Ovary (tissue), 9 donors: Measurements from ENCODE around the gene SH3RF1. TPM values are rescaled to one million over a fixed set of nuclear protein-coding genes. Genes with fewer than 3 reads are reported as not detected.

Experiments
- DNase-seq, 5 donors: peaks; one replicate each; pipeline ENCODE4 v3.0.0-alpha.2; 2019 to 2020
- H3K27ac ChIP-seq, 2 donors: fragments of 200-600 bp; one replicate each; pipeline versions ENCODE4 v1.5.1 to v1.8.0; 2019 to 2022
- H3K27me3 ChIP-seq: fragments of 200-600 bp; one replicate; pipeline ENCODE4 v1.8.0; 2022
- H3K36me3 ChIP-seq: fragments of 200-600 bp; sonication (generic); one replicate; pipeline ENCODE4 v1.5.1; 2019
- H3K4me1 ChIP-seq: one replicate; pipeline ENCODE4 v1.8.1; 2013; ENCODE audit warnings: mild to moderate bottlenecking, moderate library complexity; ENCODE audit not compliant: insufficient read depth
- H3K4me3 ChIP-seq: fragments of 200-600 bp; sonication (generic); one replicate; pipeline ENCODE4 v1.5.1; 2017
- H3K9me3 ChIP-seq, 2 donors: fragments of 200-600 bp in 1 of 2; sonication (generic) in 1 of 2; one replicate each; pipeline versions ENCODE4 v1.5.1 to v1.8.1; 2013 to 2019; ENCODE audit warnings: mild to moderate bottlenecking in 1 of 2, moderate library complexity in 1 of 2
- EP300 ChIP-seq: sonication (generic); formaldehyde crosslinking; IDR thresholded peaks from one replicate; pipeline ENCODE4 v1.6.1; 2017; ENCODE audit warnings: antibody characterized with exemption
- POLR2A ChIP-seq: fragments of 450-650 bp; IDR thresholded peaks from one replicate; pipeline ENCODE4 v1.6.1; 2017; ENCODE audit warnings: antibody characterized with exemption, mild to moderate bottlenecking, moderate library complexity
- WGBS, 3 donors: extraction: QIAGEN DNeasy Blood & Tissue Kit in 1 of 3; methylation state at CpG; one replicate each; pipeline versions ENCODE4 v1.1.5 to v1.1.7; 2013 to 2017; 5-methylcytosine and 5-hydroxymethylcytosine counted together
- intact Hi-C, 4 donors: fragments of 100-400 bp; cut with DNase I; formaldehyde crosslinking; loops; one replicate each; pipeline versions ENCODE4 v1.11.0 to v1.15.1; 2022 to 2023
- polyA plus RNA-seq, 2 donors: library from polyadenylated mRNA; stranded (reverse); fragments of 200-250 nt in 1 of 2; fragments of 350-450 nt in 1 of 2; fragmentation: Illumina TruSeq in 1 of 2; extraction: RNeasy Lipid Tissue Mini Kit (QIAGEN cat#74804) in 1 of 2; gene quantifications; one replicate each; pipeline ENCODE4 v1.2.3, GENCODE V29; 2013 to 2014
- total RNA-seq, 7 donors: library from RNA; depleted of rRNA in 2 of 7; stranded (reverse); fragments of >200 nt in 2 of 7; fragmentation: NEBNext Ultra II Directional in 3 of 7; extraction: Animal tissue kit (Norgen Biotek cat#: 25700) in 3 of 7; gene quantifications; one replicate each; pipeline versions ENCODE4 v1.1.0 to v1.2.4, GENCODE V29; 2016 to 2023
- TF ChIP-seq, protein P1 (sequence below), 3 donors: fragments of 450-650 bp in 2 of 3; fragments of 200-600 bp in 1 of 3; IDR thresholded peaks; one replicate each; pipeline versions ENCODE4 v1.5.1 to v1.8.0; 2016 to 2022; ENCODE audit warnings: antibody characterized with exemption in 3 of 3, mild to moderate bottlenecking in 1 of 3
- donor health status: DM: no; HTN: no; CAD: no; lungs with moderate emphysema.
- donor health status: DM: no; HTN: no; CAD: no.
- donor health status: Bipolar disorder and iron deficiency.
- donor health status: DM: yes; HTN: yes; CAD: no.
- donor health status: DM: no; HTN: no; CAD: no.
- donor health status: DM: yes; HTN: yes; CAD: no.

The SH3RF1 gene
- total and polyA plus RNA-seq, 9 donors, result 8.2 to 32.6 (median 22.3) TPM

DNA sequence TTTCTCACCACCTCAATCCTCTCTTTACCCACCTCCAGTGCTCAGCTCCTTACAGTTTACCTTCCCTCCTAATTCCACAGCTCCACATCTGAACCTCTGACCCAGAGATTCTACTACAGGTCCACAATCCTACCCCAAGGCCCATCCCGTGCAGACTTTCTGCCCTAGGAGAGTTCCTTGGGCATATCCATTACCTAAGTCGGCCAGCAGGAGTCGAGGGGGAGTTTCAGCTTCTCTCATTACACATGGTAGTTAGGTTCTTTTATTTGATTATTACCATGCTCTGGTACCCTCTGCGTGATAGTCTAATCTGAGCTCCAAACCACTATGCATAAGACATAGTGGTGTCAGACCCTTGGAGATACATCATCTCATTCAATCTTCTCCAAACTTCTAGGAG is 117.9 kb downstream of the SH3RF1 start:
- H3K27me3 ChIP-seq, result no peaks in the 10 kb centered on the region
- no peak for DNase-seq
- WGBS, 3 donors, result 84 to 93% (median 89%) methylated on average over 4 of the region's 4 CpGs
- no peak for TF ChIP-seq POLR2A
- TF ChIP-seq EP300, result no peak
- TF ChIP-seq, protein P1, sequence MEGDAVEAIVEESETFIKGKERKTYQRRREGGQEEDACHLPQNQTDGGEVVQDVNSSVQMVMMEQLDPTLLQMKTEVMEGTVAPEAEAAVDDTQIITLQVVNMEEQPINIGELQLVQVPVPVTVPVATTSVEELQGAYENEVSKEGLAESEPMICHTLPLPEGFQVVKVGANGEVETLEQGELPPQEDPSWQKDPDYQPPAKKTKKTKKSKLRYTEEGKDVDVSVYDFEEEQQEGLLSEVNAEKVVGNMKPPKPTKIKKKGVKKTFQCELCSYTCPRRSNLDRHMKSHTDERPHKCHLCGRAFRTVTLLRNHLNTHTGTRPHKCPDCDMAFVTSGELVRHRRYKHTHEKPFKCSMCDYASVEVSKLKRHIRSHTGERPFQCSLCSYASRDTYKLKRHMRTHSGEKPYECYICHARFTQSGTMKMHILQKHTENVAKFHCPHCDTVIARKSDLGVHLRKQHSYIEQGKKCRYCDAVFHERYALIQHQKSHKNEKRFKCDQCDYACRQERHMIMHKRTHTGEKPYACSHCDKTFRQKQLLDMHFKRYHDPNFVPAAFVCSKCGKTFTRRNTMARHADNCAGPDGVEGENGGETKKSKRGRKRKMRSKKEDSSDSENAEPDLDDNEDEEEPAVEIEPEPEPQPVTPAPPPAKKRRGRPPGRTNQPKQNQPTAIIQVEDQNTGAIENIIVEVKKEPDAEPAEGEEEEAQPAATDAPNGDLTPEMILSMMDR (IDR thresholded peaks at IDR 0.05), result no peak
- no peaks in the 10 kb centered on the region for H3K4me1 ChIP-seq
- intact Hi-C loops, result no loop called here
- H3K4me3 ChIP-seq, result no peak overlapping the region
- no peak overlapping the region for H3K27ac ChIP-seq
- H3K9me3 ChIP-seq, result no peaks in the 10 kb centered on the region
- H3K36me3 ChIP-seq, result no peaks in the 10 kb centered on the region

DNA sequence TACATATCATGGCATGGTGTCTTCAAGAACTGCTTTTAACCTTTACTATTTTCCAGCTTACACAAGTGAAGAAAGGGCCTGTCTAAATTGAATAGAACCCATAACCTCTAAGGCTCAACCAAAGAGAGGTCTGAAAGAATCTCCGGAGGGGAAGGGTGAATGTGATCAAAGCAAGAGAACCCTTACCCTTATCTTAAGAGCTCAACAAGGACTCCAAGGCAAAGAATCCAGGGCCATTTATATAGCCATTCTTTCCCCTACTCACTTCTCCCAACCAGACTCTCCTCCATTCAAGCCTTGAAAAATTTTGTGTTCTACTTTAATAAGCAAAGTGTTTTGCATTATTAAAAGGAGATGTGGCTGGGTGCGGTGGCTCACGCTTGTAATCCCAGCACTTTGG is 118.7 kb downstream of the SH3RF1 start:
- no peaks in the 10 kb centered on the region for H3K9me3 ChIP-seq
- H3K36me3 ChIP-seq, result no peaks in the 10 kb centered on the region
- H3K27me3 ChIP-seq, result no peaks in the 10 kb centered on the region
- 96% methylated on average over 3 of the region's 3 CpGs for WGBS, 3 donors
- no peak overlapping the region for H3K4me3 ChIP-seq
- intact Hi-C loops, result no loop called here
- TF ChIP-seq POLR2A (no peak), EP300 (no peak)
- TF ChIP-seq, protein P1 (IDR thresholded peaks at IDR 0.05), result no peak
- no peaks in the 10 kb centered on the region for H3K4me1 ChIP-seq
- H3K27ac ChIP-seq, result no peak overlapping the region
- no peak for DNase-seq

DNA sequence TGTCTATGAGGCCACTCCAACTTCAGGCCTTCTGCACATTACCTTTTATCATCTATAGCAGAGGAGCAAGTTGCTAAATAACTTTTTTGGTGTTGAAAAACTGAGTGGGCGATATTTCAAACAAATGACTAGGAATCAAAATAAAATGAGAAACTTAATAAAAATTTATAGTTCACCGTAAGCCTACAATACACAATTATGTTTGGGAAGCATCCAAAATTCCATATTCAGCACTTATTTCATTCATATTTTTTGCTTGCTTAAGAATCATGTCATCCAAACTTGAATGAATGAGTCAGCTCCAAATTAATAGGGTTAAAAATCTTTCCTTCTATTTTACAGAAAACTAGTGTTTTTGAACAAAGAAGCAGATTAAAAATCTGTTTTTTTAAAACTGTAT is 119.1 kb downstream of the SH3RF1 start:
- no peak overlapping the region for H3K27ac ChIP-seq

DNA sequence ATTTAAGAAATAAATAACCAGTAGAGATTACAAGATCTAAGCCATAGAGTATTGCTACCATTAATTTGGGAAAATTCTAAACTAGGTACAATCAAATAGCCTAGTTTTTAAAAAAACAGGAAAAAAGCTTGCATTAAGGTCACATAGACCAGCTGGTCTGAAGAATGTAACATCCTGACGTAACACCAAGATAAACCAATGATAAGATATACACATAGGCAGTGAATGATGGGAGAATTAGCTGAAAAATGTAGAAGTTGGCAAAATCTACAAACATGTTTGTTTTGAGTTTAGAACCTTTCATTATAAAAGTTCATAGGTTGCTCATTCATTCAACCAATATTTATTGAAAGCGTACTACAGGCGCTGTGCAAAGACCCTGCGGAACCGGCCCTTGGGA is 120.0 kb downstream of the SH3RF1 start:
- H3K4me3 ChIP-seq, result no peak overlapping the region
- H3K27ac ChIP-seq, result no peak overlapping the region
- TF ChIP-seq, protein P1 (IDR thresholded peaks at IDR 0.05), result no peak
- TF ChIP-seq POLR2A, result no peak
- no peak for TF ChIP-seq EP300
- no peak for DNase-seq
- intact Hi-C loops, result no loop called here
- no peaks in the 10 kb centered on the region for H3K9me3 ChIP-seq
- 93 to 95% (median 93%) methylated on average over 5 of the region's 5 CpGs for WGBS, 3 donors
- H3K4me1 ChIP-seq, result no peaks in the 10 kb centered on the region
- no peaks in the 10 kb centered on the region for H3K27me3 ChIP-seq
- H3K36me3 ChIP-seq, result no peaks in the 10 kb centered on the region

More for the DNA sequence above, 119.1 kb downstream of the SH3RF1 start:
- TF ChIP-seq, protein P1 (IDR thresholded peaks at IDR 0.05), result no peak
- TF ChIP-seq EP300 (no peak), POLR2A (no peak)
- H3K4me3 ChIP-seq, result no peak overlapping the region
- WGBS, 3 donors, result 45 to 57% (median 52%) methylated on average over 2 of the region's 2 CpGs
- no peaks in the 10 kb centered on the region for H3K27me3 ChIP-seq
- H3K36me3 ChIP-seq, result no peaks in the 10 kb centered on the region
- no peaks in the 10 kb centered on the region for H3K9me3 ChIP-seq
- no peaks in the 10 kb centered on the region for H3K4me1 ChIP-seq
- DNase-seq, result no peak
- intact Hi-C loops, result no loop called here

DNA sequence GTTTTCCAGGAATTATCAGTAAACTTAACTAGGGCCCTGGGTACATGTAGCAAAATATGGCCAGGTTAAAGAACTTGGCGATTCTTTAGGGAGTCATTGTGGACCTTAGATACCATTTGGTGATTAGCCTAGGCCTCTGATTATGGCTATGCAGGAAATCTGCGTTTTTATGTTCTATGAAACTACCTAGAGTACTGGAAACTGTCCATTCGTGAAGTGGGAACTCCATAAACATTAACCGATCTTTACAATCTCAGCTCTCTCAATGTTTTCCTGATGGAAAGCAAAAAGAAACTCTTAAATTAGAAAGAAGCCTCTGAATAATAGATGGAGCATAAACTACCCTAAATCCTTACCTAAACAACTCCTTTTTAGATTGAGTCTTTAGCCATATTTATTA is 121.9 kb downstream of the SH3RF1 start:
- no peak overlapping the region for H3K4me3 ChIP-seq
- TF ChIP-seq POLR2A (no peak), EP300 (no peak)
- TF ChIP-seq, protein P1 (IDR thresholded peaks at IDR 0.05), result no peak
- H3K27me3 ChIP-seq, result no peaks in the 10 kb centered on the region
- DNase-seq, result no peak
- WGBS, 3 donors, result 94 to 95% (median 94%) methylated on average over 4 of the region's 4 CpGs
- H3K9me3 ChIP-seq, result no peaks in the 10 kb centered on the region
- intact Hi-C loops, result no loop called here
- H3K4me1 ChIP-seq, result no peaks in the 10 kb centered on the region
- no peak overlapping the region for H3K27ac ChIP-seq
- H3K36me3 ChIP-seq, result no peaks in the 10 kb centered on the region
